Measurements from ENCODE around the gene SERPINB6.
"Not testable (repeated sequence)": the region's sequence is repeated elsewhere in the genome, so short reads cannot be mapped to it uniquely, and the experiment has no call there.

The SERPINB6 gene

DNA sequence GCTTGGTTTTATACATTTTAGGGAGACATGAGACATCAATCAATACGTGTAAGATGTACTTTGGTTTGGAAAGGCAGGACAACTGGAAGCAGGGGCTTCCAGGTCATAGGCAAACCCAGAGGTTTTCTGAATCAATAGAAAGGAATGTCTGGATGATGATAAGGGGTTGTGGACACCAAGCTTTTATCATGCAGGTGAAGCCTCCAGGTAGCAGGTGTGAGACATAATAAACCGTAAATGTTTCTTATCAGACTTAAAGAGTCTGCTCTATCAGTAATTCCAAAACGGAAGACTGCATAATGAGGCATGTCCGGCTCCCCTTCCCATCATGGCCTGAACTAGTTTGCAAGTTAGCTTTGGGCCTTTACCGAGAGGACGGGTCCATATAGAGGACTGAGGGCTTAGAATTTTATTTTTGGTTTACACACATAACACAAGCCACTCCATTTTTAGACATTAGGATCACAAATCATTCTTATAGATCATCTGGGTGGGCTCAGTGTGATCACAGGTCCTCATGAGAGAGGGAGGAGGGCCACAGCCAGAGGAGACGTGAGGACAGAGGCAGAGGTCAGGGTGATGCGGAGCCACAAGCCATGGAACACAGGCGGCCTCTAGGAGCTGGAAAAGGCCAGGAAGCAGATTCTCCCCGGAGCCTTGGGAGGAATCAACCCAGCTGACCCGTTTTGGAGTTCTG is 57.6 kb downstream of the SERPINB6 start:
- DNase-seq (ENCODE audit: low read depth), result no peak

DNA sequence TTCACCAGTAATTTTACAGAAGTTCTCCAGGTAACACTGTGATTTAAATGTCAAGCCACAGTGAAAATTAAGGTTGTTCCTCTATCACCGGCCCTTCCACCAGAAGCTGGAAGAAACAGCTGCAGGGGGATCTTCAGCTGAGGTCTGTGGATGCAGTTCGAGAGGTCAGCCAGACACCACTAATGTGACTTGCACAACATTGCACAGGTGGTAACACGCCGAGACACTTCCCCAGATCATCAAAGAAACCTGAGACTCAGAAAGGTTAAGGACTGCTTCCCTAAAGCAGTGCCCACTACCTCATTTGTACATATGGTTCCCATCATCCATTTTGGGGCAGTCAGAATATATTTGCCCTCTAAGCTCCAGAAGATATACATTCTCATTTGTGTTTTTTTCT is 60.2 kb downstream of the SERPINB6 start:
- no peak for DNase-seq (ENCODE audit: low read depth)

DNA sequence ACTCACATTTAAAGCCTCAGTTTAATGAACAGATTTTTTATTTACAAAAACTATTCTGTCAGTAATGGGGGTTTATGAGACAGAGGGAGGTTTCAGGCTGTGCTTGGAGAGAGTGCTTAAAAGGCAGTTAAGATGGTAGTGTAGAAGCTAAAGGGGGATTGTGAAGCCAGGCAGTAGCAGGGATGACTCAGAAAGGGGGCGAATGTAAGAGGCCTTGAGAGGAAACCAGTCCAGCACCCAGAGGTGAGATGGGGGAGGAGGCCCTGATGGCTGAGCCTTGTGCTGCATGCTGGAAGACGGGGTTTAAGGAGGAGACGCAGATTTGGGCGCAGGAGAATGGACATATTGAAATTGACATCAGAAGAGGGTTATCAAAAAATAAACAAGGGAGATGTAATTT is 61.6 kb downstream of the SERPINB6 start:
- DNase-seq (ENCODE audit: low read depth), result no peak

DNA sequence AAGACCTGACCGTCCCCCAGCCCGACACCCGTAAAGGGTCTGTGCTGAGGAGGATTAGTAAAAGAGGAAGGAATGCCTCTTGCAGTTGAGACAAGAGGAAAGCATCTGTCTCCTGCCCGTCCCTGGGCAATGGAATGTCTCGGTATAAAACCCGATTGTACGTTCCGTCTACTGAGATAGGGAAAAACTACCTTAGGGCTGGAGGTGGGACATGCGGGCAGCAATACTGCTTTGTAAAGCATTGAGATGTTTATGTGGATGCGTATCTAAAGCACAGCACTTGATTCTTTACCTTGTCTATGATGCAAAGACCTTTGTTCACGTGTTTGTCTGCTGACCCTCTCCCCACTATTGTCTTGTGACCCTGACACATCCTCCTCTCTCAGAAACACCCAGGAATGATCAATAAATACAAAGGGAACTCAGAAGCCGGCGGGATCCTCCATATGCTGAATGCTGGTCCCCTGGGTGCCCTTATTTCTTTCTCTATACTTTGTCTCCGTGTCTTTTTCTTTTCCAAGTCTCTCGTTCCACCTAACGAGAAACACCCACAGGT is 62.2 kb downstream of the SERPINB6 start:
- DNase-seq (ENCODE audit: low read depth), result not testable (repeated sequence)

DNA sequence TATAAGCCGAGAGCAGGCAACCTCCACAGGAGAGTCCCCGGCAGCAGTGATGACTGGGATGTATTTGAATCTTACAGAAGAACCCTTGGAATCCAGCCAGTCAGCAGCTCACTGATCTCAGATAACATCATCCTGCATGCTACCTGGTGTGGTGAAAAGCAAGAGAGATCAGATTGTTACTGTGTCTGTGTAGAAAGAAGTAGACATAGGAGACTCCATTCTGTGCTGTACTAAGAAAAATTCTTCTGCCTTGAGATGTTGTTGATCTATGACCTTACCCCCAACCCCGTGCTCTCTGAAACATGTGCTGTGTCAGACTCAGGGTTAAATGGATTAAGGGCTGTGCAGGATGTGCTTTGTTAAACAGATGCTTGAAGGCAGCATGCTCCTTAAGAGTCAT is 62.9 kb downstream of the SERPINB6 start:
- DNase-seq (ENCODE audit: low read depth), result not testable (repeated sequence)

DNA sequence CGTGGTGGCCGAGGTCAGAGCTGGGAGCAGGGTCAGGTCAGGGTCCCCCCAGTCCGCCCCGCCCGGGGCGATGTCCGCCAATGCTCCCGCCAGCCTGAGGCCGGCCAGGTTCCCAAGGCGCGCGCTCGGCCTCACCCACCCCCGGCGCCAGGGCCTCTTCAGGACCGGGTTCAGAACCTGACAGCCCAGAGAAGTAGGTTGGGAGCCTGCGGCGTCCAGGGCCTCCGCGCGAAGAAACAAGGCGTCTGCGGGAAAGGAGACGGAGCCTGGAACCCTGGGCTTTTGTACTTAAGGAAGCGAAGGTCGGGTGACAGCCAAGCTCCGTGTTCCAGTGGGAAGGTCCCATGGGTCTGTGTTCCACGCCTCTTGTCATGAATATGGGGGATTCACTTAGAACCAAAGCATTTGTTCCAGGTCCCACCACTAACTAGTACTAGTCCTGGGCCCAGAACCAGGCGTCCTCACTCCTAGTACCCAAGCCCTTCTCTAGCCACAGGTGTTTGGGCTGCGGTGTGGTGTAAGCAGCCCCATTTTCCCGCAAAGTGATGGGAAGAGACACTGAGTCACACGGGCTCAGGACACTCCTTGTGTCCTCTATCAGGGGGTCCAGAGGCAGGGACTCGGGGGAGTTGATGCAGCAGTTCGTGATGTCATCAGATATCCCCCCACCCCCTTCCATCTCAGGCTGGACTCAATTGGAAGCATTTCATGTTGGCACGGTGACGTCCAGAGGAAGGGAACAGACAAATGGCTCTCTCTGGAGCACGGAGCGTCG is 67.8 kb downstream of the SERPINB6 start:
- DNase-seq (ENCODE audit: low read depth), result not testable (repeated sequence)

DNA sequence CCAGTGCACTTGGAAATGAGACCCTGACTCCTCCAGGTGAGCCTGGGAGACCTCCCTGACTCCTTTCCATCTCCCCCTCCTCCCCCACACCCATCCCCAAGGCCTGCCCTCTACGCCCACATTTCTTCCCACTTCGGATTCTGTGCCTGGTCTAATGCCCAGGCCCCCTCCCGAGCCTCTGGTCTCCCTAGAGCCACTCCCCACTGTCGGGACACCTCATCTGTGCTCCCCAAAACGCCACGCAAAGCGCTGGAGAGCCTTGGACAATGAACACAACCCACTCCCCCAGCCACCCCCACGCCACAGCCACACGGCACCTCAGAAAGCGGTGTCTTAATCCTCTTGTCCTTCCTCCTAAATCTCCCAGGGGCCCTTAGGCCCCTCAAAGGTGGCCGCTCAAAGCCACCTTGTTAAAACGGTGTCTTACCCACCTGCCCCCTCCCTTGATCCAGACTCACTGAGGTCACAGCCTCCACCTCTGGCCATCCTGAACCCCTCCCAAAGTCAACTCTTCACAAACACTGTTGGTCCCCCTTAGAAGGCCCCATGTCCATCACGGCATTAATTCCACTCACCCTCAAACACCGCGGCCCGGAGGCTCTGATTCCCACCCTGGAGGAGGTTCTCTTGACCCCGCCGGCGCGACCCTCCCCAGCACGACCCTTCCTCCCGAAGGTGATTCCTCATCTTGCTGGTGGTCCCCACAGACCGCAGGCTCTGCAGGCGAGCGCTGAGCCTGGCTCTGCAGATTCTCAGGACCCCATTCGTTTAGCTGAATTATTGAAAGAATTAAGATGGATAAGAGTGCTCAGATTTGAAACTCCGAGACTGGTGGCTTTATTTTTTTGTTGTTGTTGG is 69.5 kb downstream of the SERPINB6 start:
- DNase-seq (ENCODE audit: low read depth), result not testable (repeated sequence)

DNA sequence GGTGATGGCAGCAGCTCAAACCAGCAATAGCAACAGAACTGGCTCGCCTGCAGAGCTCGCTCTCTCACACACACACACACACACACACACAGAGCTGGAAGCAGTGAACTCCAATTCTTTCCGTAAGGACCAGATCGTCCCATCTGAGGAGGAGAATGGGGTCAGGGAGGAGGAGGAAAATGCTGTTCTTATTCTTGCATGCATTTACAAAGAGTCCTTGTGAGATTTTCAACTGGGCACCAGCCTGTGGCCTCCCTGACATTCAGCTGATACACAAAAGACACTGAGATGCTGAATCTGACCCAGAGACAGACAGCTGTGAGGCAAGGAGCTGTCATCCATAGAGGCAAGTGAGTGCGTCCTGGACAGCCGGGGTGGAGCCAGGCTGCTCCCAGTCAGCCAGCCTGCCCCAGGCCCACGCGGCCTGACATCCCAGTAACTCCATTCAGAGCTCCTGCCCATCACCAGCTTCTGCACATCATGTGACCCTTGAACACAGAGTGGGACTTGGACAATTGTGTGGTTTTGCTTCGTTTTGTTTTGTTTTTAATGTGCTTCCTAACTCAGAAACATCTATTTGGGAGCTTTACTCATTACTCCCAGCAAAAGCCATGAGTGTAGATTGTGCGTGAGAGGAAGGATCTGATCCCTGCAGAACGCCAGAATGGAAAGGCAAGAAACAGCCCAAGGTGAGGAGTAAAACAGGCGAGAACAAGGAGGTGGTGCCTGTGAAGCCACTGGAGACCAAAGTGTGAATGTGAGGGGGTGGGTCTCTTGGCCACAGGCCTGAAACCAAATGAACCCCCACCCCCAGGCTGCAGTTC is 70.3 kb downstream of the SERPINB6 start:
- DNase-seq (ENCODE audit: low read depth), result no peak

DNA sequence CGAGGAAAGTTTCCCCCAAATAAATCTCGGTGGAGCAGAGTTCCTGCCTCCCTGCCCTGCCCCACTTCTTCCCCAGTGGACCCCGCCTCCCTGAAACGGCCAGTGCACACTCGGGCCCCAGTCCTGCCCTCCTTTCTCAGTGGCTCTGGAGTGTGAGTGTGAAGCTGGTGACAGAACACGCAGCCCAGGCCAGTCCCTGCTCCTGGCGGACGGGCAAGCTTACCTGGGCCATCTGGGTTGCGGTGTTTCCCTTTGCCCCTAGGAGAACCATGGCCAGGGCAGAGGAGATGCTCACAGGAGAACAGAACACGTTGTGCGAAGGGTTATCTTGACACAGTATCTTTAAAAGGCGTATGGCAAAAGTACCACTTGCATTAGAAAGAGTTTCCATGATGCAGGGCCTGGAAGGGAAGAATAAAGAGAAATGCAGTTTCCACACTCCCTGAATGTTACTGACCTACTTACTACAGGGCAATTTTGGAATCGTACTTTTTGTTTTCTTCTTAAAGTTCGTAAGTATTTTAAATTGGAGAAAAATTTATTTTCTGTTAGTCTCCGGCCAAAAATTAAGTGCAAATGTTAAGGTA is 71.1 kb downstream of the SERPINB6 start:
- no peak for DNase-seq (ENCODE audit: low read depth)

DNA sequence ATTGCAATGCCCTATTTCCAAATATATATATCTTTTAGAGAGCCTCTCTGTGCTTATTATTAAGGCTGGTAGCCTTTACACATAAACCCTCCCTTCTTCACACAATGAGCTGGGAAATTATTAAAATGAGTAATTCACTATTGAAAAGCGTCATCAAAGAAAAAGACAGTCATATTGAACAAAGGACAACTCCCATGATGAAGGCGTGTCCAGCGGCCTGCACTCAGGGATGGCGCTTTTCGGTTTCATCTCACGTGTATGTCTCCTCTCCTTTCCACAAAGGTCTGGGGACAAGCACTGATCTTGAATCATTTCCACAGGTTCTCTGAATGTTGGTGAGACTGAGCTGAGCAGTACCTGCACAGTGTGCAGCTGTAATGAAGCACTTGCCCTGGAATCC is 71.8 kb downstream of the SERPINB6 start:
- DNase-seq (ENCODE audit: low read depth), result no peak

Data from stromal cell of bone marrow (primary cell).